GM19351 (cell line): ENCODE results near the gene FAM83F.

Experiments
- ATAC-seq: cut with Tn5 transposase; IDR thresholded peaks from one replicate; pipeline ENCODE4 v1.9.1; 2021; ENCODE audit warnings: mild to moderate bottlenecking, moderate library complexity; ENCODE audit not compliant: unreplicated experiment

FAM83F gene

GRCh38 chr22:40054486-40054885, 59.7 kb downstream of the FAM83F start:
- no peak for ATAC-seq

- peak; percentile 79 for ATAC-seq
Measured at GRCh38 chr22:40055143-40055883, 60.6 kb downstream of the FAM83F start.

- no peak for ATAC-seq
Measured at GRCh38 chr22:40056154-40056553, 61.4 kb downstream of the FAM83F start.

GRCh38 chr22:40056559-40056958, 61.8 kb downstream of the FAM83F start:
- no peak for ATAC-seq

GRCh38 chr22:40057652-40058051, 62.9 kb downstream of the FAM83F start:
- no peak for ATAC-seq

- no peak for ATAC-seq
Measured at GRCh38 chr22:40058265-40058664, 63.5 kb downstream of the FAM83F start.

- no peak for ATAC-seq
Measured at GRCh38 chr22:40065981-40066380, 71.2 kb downstream of the FAM83F start.

GRCh38 chr22:40067639-40068038, 72.9 kb downstream of the FAM83F start:
- ATAC-seq: no peak

- no peak for ATAC-seq
Measured at GRCh38 chr22:40070701-40071100, 75.9 kb downstream of the FAM83F start.

GRCh38 chr22:40071720-40072119, 77.0 kb downstream of the FAM83F start:
- ATAC-seq: no peak

- no peak for ATAC-seq
Measured at GRCh38 chr22:40076702-40077645, 82.2 kb downstream of the FAM83F start.

GRCh38 chr22:40077646-40078016, 82.9 kb downstream of the FAM83F start:
- no peak for ATAC-seq

GRCh38 chr22:40081662-40082061, 86.9 kb downstream of the FAM83F start:
- no peak for ATAC-seq

- no peak for ATAC-seq
Measured at GRCh38 chr22:40082184-40082583, 87.4 kb downstream of the FAM83F start.

GRCh38 chr22:40083794-40084193, 89.0 kb downstream of the FAM83F start:
- ATAC-seq: no peak

- no peak for ATAC-seq
Measured at GRCh38 chr22:40084246-40084645, 89.5 kb downstream of the FAM83F start.

- ATAC-seq: no peak
Measured at GRCh38 chr22:40088818-40089217, 94.1 kb downstream of the FAM83F start.
